ENCODE results near the gene NHLRC2. TPM values are rescaled to one million over a fixed set of nuclear protein-coding genes. Genes with fewer than 3 reads are reported as not detected.
A peak's percentile ranks its signal among the peaks of the same experiment; 100 is the strongest.
"Not testable (repeated sequence)": the region's sequence is repeated elsewhere in the genome, so short reads cannot be mapped to it uniquely, and the experiment has no call there.

The NHLRC2 gene
- 10 to 100 TPM; 37.7 to 54.9 TPM for total RNA-seq
- polyA plus RNA-seq (2013, experiment 1 of 2) = 14.6 TPM
- 15.1 TPM for polyA plus RNA-seq (2013, experiment 2 of 2)
- long read RNA-seq, experiment 1, full-length matches to known transcripts = 1 of 8 reads
- long read RNA-seq, experiment 1, partial matches to known transcripts = 2 of 8 reads
- long read RNA-seq, experiment 1, other reads (novel, unspliced or antisense) = 5 of 8 reads
- long read RNA-seq, experiment 2, full-length matches to known transcripts = 4 of 15 reads
- long read RNA-seq, experiment 2, partial matches to known transcripts = 4 of 15 reads
- long read RNA-seq, experiment 2, other reads (novel, unspliced or antisense) = 7 of 15 reads
- long read RNA-seq, experiment 3, full-length matches to known transcripts = 19 of 34 reads
- long read RNA-seq, experiment 3, partial matches to known transcripts = 11 of 34 reads
- long read RNA-seq, experiment 3, other reads (novel, unspliced or antisense) = 4 of 34 reads
- long read RNA-seq, experiment 4, partial matches to known transcripts = 1 of 1 reads
- long read RNA-seq, experiment 4, other reads (novel, unspliced or antisense) = 0 of 1 reads

DNA sequence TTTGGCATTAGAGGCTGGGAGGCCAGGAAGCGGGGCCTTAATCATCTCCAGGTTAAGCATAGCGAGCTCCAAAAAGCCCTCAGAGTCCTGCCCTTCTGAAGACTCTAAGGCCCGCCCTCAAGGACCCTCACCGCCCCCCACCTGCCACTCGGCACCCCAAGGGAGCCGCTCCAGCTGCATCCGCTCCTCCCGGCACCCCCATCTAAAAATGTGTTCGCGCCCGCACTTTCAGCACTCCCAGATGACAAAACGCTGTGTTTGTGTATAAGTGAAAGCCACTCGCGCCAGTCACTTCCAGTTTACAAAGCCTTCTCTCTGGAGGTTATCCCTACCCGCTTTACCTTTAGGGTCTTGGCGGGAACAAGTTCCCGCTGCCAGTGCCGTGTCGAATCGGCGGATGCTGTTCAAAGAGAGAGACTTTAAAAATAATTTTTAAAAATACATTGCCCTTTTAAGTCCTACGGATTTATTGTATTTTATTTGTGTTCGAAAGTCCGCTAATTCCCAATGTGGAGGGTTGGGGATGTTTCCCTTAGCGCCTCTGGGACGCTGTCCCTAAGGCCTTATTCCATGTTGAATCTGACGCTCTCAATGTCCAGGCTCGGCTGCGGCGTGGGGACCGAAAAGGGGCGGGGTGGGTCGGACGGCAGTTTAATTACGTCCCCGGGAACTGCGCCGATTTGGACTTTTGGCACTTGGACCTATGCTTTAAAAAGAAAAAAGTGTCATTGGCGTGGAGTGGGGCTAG lies at the start of gene NHLRC2, which contains the start of gene DCLRE1A:
TSS of gene NHLRC2 (plus strand) at position 649 of the 748 bp plus-strand sequence. CDS start 212 bp downstream, outside the sequence.
TSS of gene DCLRE1A (minus strand) at position 70 of the 748 bp plus-strand sequence. CDS start 900 bp downstream, outside the sequence.
- Mint-ChIP-seq H3K36me3 (ENCODE audit: low read depth) (peaks cover 3% of the 10 kb centered on the region), H3K27me3 (ENCODE audit: insufficient read depth) (no peaks in the 10 kb centered on the region), H3K9me3 (no peaks in the 10 kb centered on the region), H3K4me1 (peaks cover 16% of the 10 kb centered on the region), H3K4me3 (peak within 1 kb of the TSS; percentile 88), H3K27ac (peak within 1 kb of the TSS; percentile 99)
- H3K4me1 ChIP-seq (ENCODE audit: control insufficient read depth, insufficient read depth, low read length) = no peaks in the 10 kb centered on the region
- 0 to 1% methylated on average over 10 to 39 of the region's 39 CpGs for WGBS, 2 experiments (ENCODE audit: insufficient coverage in 1 of 2, insufficient read length in 1 of 2)
- H3K27ac ChIP-seq (ENCODE audit: low read depth, low read length) = peak within 1 kb of the TSS; percentile 65
- no peaks in the 10 kb centered on the region for H3K27me3 ChIP-seq (ENCODE audit: control insufficient read depth, insufficient read depth, low read length, poor library complexity, severe bottlenecking)
- peak within 1 kb of the TSS; percentile 83 for H3K9ac ChIP-seq (ENCODE audit: extremely low read depth, low read length, poor library complexity, severe bottlenecking)
- TF ChIP-seq, protein P1, sequence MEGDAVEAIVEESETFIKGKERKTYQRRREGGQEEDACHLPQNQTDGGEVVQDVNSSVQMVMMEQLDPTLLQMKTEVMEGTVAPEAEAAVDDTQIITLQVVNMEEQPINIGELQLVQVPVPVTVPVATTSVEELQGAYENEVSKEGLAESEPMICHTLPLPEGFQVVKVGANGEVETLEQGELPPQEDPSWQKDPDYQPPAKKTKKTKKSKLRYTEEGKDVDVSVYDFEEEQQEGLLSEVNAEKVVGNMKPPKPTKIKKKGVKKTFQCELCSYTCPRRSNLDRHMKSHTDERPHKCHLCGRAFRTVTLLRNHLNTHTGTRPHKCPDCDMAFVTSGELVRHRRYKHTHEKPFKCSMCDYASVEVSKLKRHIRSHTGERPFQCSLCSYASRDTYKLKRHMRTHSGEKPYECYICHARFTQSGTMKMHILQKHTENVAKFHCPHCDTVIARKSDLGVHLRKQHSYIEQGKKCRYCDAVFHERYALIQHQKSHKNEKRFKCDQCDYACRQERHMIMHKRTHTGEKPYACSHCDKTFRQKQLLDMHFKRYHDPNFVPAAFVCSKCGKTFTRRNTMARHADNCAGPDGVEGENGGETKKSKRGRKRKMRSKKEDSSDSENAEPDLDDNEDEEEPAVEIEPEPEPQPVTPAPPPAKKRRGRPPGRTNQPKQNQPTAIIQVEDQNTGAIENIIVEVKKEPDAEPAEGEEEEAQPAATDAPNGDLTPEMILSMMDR (conservative IDR thresholded peaks at IDR 0.05) = no peak
- peaks cover 9% of the 10 kb centered on the region for H3K36me3 ChIP-seq (ENCODE audit: control insufficient read depth, insufficient read depth, low read length)
- no peaks in the 10 kb centered on the region for H3K9me3 ChIP-seq (ENCODE audit: control insufficient read depth, low read length)
- peak within 1 kb of the TSS; percentile 95 for H3K4me3 ChIP-seq (ENCODE audit: low read length)
- peak; percentile 90 for DNase-seq

DNA sequence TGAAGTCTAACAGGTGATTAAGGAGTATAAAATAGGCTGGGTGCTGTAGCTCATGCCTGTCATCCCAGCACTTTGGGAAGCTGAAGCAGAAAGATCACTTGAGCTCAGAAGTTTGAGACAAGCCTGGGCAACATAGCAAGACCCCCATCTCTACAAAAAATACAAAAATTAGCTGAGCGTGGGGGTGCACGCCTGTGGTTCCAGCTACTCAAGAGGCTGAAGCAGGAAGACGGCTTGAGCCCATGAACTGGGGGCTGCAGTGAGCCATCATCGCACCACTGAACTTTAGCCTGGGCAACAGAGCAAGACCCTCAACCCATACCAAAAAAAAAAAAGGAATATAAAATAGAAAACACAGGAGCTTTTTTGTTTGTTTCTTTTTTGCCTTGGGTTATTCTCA lies 48.0 kb upstream of the NHLRC2 start:
- no peak overlapping the region for H3K27ac ChIP-seq (ENCODE audit: low read depth, low read length)
- TF ChIP-seq, protein P1 (conservative IDR thresholded peaks at IDR 0.05) = no peak
- no peak overlapping the region for H3K27ac Mint-ChIP-seq
- no peaks in the 10 kb centered on the region for H3K36me3 ChIP-seq (ENCODE audit: control insufficient read depth, insufficient read depth, low read length)
- H3K4me1 ChIP-seq (ENCODE audit: control insufficient read depth, insufficient read depth, low read length) = no peaks in the 10 kb centered on the region
- H3K4me3 ChIP-seq (ENCODE audit: low read length) = no peak overlapping the region
- no peaks in the 10 kb centered on the region for H3K9me3 ChIP-seq (ENCODE audit: control insufficient read depth, low read length)
- no peaks in the 10 kb centered on the region for H3K4me1 Mint-ChIP-seq
- no peak for DNase-seq
- no peak overlapping the region for H3K9ac ChIP-seq (ENCODE audit: extremely low read depth, low read length, poor library complexity, severe bottlenecking)
- H3K27me3 ChIP-seq (ENCODE audit: control insufficient read depth, insufficient read depth, low read length, poor library complexity, severe bottlenecking) = no peaks in the 10 kb centered on the region
- 94% methylated on average over 3 of the region's 4 CpGs; no CpG with 5 or more reads in 1 of the 2 experiments for WGBS, 2 experiments (ENCODE audit: insufficient coverage in 1 of 2, insufficient read length in 1 of 2)
- no peak overlapping the region for H3K4me3 Mint-ChIP-seq
- H3K36me3 Mint-ChIP-seq (ENCODE audit: low read depth) = no peaks in the 10 kb centered on the region
- peaks cover 5% of the 10 kb centered on the region for H3K27me3 Mint-ChIP-seq (ENCODE audit: insufficient read depth)
- H3K9me3 Mint-ChIP-seq = no peaks in the 10 kb centered on the region

- no peaks in the 10 kb centered on the region for H3K9me3 ChIP-seq (ENCODE audit: control insufficient read depth, low read length)
- H3K36me3 ChIP-seq (ENCODE audit: control insufficient read depth, insufficient read depth, low read length) = no peaks in the 10 kb centered on the region
- peaks cover 8% of the 10 kb centered on the region for H3K27me3 Mint-ChIP-seq (ENCODE audit: insufficient read depth)
- DNase-seq = no peak
- H3K9ac ChIP-seq (ENCODE audit: extremely low read depth, low read length, poor library complexity, severe bottlenecking) = no peak overlapping the region
- no peak overlapping the region for H3K4me3 Mint-ChIP-seq
- no peaks in the 10 kb centered on the region for H3K4me1 ChIP-seq (ENCODE audit: control insufficient read depth, insufficient read depth, low read length)
- no peak overlapping the region for H3K27ac Mint-ChIP-seq
- no peak overlapping the region for H3K4me3 ChIP-seq (ENCODE audit: low read length)
- no peak overlapping the region for H3K27ac ChIP-seq (ENCODE audit: low read depth, low read length)
- H3K4me1 Mint-ChIP-seq = no peaks in the 10 kb centered on the region
- no peaks in the 10 kb centered on the region for H3K9me3 Mint-ChIP-seq
- TF ChIP-seq, protein P1 (conservative IDR thresholded peaks at IDR 0.05) = no peak
- no peaks in the 10 kb centered on the region for H3K36me3 Mint-ChIP-seq (ENCODE audit: low read depth)
- H3K27me3 ChIP-seq (ENCODE audit: control insufficient read depth, insufficient read depth, low read length, poor library complexity, severe bottlenecking) = no peaks in the 10 kb centered on the region
- 89 to 92% methylated on average over 1 to 3 of the region's 3 CpGs for WGBS, 2 experiments (ENCODE audit: insufficient coverage in 1 of 2, insufficient read length in 1 of 2)
Measured at GRCh38 chr10:113808168-113808567, 46.3 kb upstream of the NHLRC2 start.

DNA sequence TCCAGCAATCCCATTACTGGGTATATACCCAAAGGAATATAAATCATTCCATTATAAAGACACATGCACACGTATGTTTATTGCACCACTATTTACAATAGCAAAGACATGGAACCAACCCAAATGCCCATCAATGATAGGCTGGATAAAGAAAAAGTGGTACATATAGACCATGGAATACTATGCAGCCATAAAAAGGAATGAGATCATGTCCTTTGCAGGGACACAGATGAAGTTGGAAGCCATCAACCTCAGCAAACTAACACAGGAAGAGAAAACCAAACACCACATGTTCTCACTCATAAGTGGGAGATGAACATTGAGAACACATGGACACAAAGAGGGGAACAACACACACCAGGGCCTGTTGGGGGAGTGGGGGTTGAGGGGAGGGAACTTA lies 39.8 kb upstream of the NHLRC2 start:
- H3K4me1 Mint-ChIP-seq; DNase-seq; H3K36me3 Mint-ChIP-seq (ENCODE audit: low read depth); H3K36me3 ChIP-seq (ENCODE audit: control insufficient read depth, insufficient read depth, low read length); H3K9ac ChIP-seq (ENCODE audit: extremely low read depth, low read length, poor library complexity, severe bottlenecking); H3K27ac Mint-ChIP-seq; H3K4me3 Mint-ChIP-seq; H3K4me1 ChIP-seq (ENCODE audit: control insufficient read depth, insufficient read depth, low read length); H3K27ac ChIP-seq (ENCODE audit: low read depth, low read length); H3K4me3 ChIP-seq (ENCODE audit: low read length); H3K27me3 ChIP-seq (ENCODE audit: control insufficient read depth, insufficient read depth, low read length, poor library complexity, severe bottlenecking); H3K9me3 Mint-ChIP-seq; H3K9me3 ChIP-seq (ENCODE audit: control insufficient read depth, low read length); H3K27me3 Mint-ChIP-seq (ENCODE audit: insufficient read depth): not testable (repeated sequence)
- WGBS, 2 experiments (ENCODE audit: insufficient coverage in 1 of 2, insufficient read length in 1 of 2) = 93% methylated on average over 1 of the region's 1 CpG; no CpG with 5 or more reads in 1 of the 2 experiments
